ENCODE results near the gene GMPPA.

Gene GMPPA

DNA sequence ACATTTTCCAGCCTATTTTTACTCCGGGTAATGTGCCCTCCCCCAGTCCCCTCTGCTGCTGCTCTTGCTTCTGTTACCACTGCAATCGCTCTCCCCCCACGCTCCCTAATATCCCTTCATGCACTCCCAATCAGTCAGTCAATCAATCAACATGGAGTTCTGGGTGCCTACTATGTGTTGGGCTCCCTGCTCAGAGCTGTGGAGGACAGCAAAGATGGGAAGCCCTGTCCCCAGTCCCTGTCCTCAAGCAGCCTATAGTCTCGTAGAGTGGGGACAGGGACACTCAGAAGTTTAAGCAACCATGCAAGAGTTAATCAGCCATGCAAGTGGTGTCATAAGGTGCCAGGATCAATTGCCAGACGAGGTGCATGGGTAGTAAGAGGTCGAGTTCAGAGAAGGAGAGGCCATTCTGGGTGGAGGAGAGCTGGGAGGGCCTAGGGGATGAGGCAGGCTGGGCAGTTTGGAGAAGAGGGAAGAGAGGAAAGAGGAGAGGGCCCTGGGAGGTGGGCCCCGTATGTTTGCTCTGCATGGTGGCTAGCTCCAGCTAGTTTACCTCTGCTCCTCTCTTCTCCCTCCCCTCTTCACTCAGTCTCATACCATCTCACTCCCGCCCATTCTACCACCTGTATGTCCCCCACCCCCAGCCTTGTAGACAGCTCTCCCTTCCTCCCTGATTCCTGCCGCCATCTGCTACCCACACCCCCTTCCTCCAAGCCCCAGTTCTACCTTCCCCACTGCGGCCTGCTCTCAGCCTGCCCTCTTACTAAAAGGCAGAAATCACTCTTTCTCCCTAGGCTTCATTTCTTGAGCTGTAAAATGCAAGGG, 19.5 kb downstream of the GMPPA start:
- TF ChIP-seq, protein P1, sequence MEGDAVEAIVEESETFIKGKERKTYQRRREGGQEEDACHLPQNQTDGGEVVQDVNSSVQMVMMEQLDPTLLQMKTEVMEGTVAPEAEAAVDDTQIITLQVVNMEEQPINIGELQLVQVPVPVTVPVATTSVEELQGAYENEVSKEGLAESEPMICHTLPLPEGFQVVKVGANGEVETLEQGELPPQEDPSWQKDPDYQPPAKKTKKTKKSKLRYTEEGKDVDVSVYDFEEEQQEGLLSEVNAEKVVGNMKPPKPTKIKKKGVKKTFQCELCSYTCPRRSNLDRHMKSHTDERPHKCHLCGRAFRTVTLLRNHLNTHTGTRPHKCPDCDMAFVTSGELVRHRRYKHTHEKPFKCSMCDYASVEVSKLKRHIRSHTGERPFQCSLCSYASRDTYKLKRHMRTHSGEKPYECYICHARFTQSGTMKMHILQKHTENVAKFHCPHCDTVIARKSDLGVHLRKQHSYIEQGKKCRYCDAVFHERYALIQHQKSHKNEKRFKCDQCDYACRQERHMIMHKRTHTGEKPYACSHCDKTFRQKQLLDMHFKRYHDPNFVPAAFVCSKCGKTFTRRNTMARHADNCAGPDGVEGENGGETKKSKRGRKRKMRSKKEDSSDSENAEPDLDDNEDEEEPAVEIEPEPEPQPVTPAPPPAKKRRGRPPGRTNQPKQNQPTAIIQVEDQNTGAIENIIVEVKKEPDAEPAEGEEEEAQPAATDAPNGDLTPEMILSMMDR (conservative IDR thresholded peaks at IDR 0.05; ENCODE audit: low read length), result no peak
- no peak overlapping the region for H3K4me3 ChIP-seq (ENCODE audit: low read length)
- DNase-seq (ENCODE audit: low read depth), result no peak

DNA sequence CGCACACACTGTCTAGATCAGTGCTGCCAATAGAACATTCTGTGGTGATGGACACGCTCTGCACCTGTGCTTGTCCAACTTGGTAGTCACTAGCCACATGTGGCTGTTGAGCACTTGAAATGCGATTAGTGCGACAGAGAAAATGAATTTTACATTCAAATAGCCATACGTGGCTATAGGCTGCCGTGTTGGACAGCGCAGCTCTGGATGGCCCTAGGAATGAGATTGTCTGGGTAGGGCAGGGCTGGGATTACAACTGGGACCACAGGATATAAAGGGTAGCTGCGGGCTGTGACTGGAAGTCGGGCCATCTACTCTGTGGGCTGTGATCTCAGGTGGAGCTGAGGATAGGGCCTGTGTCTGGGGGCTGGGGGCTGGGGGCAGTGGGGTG, 20.8 kb downstream of the GMPPA start:
- no peak for DNase-seq (ENCODE audit: low read depth)
- TF ChIP-seq, protein P1 (conservative IDR thresholded peaks at IDR 0.05; ENCODE audit: low read length), result no peak
- H3K4me3 ChIP-seq (ENCODE audit: low read length), result no peak overlapping the region

DNA sequence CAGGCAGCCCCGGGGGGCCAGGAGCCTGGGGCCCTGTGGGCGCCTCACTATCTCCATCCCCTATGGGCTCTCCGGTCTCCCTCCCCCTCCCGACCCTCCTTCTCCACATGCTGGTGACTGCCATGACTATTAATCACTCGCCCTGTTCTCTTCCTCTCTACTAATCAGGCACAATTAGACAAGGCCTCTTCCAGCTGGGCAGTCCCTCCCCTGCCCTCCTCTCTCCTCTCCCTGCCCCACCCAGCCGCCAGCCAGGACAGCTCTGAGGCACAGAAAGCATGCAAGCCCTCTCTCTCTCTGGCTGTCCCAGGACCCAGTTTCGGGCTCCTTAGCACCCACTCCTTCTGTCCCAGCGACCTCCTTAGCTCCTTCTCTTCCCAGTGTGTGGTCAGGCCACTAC, 21.4 kb downstream of the GMPPA start:
- TF ChIP-seq, protein P1 (conservative IDR thresholded peaks at IDR 0.05; ENCODE audit: low read length), result no peak
- H3K4me3 ChIP-seq (ENCODE audit: low read length), result no peak overlapping the region
- DNase-seq (ENCODE audit: low read depth), result no peak

DNA sequence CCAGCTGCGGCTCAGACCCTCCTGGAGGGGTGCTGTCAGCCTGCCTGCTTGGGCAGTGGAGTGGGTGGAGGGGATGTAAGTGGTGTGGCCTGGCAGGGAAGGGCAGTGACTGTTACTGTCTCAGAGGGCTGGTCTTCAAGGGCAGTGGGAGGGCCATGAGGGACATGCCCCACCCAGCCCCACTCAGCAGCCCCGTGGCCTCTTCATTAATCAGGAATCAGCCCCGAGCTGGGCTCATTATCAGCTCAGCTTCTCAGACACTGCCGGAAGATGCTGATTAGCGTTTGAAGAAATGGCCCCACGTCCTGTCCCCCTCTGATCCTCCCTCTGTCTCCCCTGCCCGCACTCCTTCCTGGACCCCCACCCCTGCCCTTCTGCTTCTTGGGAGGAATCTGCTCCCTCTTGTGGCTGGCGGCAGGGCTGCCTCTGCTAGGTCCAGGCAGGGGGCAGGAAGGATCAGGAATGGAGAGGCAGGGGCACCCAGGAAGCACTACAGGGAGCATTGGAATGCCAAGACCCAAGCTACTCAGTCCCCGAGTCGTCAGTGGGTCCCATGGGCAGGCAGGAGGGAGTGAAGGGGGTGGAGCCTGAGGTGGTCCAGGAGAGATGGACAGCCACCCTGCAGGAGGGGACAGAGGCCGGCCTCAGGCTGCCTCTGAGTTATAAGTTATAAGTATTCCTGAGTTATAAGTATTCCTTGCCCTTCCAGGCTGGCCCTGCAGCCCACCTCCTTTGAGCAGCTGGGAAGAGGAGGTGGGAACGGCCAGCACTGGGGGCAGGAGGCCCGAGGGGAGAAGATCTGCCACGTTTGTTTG, 22.6 kb downstream of the GMPPA start:
- DNase-seq (ENCODE audit: low read depth), result peak; percentile 34
- no peak overlapping the region for H3K4me3 ChIP-seq (ENCODE audit: low read length)
- TF ChIP-seq, protein P1 (conservative IDR thresholded peaks at IDR 0.05; ENCODE audit: low read length), result peak; percentile 76

DNA sequence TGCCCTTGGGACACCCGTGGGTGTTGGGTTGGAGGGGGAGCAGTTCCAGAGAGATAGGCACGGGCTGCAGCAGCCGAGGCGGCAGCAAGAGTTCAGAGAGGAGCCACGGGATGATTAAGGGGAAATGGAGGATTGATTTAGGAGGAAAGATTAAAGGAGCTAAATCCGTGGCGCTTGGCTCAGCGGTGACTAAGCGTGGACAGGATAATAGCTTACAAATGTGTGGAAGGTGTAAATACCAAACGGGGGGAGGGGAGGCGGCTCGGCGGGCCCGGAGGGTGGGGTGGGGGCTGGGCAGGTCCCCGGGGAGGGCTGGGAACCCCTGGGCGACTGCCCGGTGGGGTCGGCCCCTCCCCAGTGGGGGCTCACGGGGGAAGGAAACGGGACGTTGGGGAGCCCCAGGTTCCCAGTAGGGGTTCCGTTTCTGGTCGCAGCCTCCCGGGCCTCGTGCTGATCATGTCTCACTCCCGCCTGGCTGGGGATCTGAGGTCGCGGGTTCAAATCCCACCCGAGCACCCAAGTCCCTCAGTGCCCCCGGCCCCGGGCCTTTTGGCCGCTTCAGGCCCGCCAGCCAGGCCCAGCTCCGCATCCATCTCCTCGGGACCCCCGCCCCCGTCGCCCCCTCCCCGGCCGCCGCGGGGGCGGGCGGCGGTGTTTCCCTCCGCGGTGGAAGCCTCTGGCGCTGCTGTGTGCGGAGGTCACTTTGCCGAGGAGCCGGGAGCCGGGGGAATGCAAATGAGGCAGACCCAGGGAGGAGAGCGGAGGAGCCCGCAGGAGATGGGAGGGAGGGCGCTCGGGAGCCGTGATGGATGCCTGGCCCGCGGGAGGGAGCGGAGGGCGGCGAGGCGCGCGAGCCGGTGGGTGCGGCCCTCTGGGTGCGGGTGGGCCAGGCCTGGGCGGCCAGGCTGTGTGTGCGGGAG, 23.7 kb downstream of the GMPPA start:
- TF ChIP-seq, protein P1 (conservative IDR thresholded peaks at IDR 0.05; ENCODE audit: low read length), result no peak
- DNase-seq (ENCODE audit: low read depth), result peak; percentile 84
- H3K4me3 ChIP-seq (ENCODE audit: low read length), result peak overlapping the region; percentile 15; the same call in 1 of the 2 replicates

DNA sequence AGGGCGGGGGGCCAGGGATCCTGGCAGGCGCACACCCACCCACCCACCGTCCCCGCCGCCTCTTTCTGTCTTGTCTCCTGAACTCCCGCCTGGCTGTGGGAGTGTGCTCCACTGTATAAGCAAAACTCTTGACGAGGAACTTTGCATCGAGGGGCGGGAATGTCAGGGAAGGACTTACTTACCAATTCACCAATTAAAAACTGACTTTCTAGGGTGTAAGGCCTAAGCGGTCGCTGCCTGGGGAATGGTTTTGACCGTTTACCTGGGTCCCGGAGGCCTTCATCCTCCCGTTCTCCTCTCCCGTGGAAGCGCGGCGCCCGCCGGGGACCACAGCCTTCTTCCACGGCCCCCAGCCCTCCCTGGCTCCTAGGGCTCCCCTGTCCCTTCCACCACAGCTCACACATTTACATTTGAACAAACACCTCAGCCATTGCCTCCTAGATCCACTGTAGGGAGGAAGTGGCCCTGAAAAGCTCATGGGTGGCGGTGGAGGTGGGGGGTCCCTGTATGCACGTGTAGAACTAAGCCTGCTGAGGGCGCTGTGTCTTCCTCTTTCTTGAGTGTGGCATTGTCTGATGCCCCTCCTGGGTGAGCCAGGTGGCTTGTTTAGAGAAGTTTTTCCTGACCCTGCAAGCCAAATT, 24.5 kb downstream of the GMPPA start:
- no peak overlapping the region for H3K4me3 ChIP-seq (ENCODE audit: low read length)
- DNase-seq (ENCODE audit: low read depth), result no peak
- TF ChIP-seq, protein P1 (conservative IDR thresholded peaks at IDR 0.05; ENCODE audit: low read length), result no peak
